H1 (cell line): ENCODE results near the gene FAR2. TPM values are rescaled to one million over a fixed set of nuclear protein-coding genes. Genes with fewer than 3 reads are reported as not detected.

Experiments used
- CTCF ChIA-PET: fragments of 300-600 bp; sonication (Branson Sonifier 250); formaldehyde crosslinking; loops from one replicate; lab custom pipeline; 2021; ENCODE audit not compliant: partially characterized antibody; lab: Charles Lee
- POLR2A ChIA-PET: fragments of 300-600 bp; sonication (Branson Sonifier 250); formaldehyde crosslinking; loops from one replicate; lab custom pipeline; 2021; ENCODE audit warnings: inconsistent platforms; ENCODE audit not compliant: partially characterized antibody; lab: Charles Lee
- DNase-seq, 2 experiments: peaks; one replicate each; pipeline versions ENCODE4 v3.0.0 to v3.0.0-alpha.2; 2010 to 2022; ENCODE audit warnings: low spot score in 2 of 2, low read depth in 1 of 2, mixed read lengths in 1 of 2
- FAIRE-seq: peaks from 2 replicates; lab custom pipeline; 2011; peaks lifted over from hg19 to GRCh38; lab: Jason Lieb, UNC
- H2AFZ ChIP-seq: 2 replicates; pipeline ENCODE4 v1.8.1; 2012; ENCODE audit warnings: low read length, inconsistent platforms
- H2AK5ac ChIP-seq: 2 replicates; pipeline ENCODE4 v1.6.1; 2013; ENCODE audit warnings: low read depth, low read length
- H2BK120ac ChIP-seq: replicated peaks from 2 replicates; pipeline ENCODE3; 2013; ENCODE audit warnings: low read depth, low read length, inconsistent platforms
- H2BK12ac ChIP-seq: 2 replicates; pipeline ENCODE4 v1.6.1; 2013; ENCODE audit warnings: low read depth, low read length
- H2BK15ac ChIP-seq: 2 replicates; pipeline ENCODE4 v1.6.1; 2013; ENCODE audit warnings: low read length
- H2BK20ac ChIP-seq: 2 replicates; pipeline ENCODE4 v1.6.1; 2013; ENCODE audit warnings: low read length
- H2BK5ac ChIP-seq: 2 replicates; pipeline ENCODE4 v1.6.1; 2013; ENCODE audit warnings: low read depth, low read length
- H3K14ac ChIP-seq: 2 replicates; pipeline ENCODE4 v1.6.1; 2013; ENCODE audit warnings: inconsistent platforms; ENCODE audit not compliant: insufficient read length
- H3K18ac ChIP-seq: 2 replicates; pipeline ENCODE4 v1.6.1; 2013; ENCODE audit warnings: low read length; ENCODE audit errors: extremely low read depth
- H3K23ac ChIP-seq: 2 replicates; pipeline ENCODE4 v1.6.1; 2013; ENCODE audit warnings: inconsistent platforms; ENCODE audit not compliant: insufficient read length
- H3K23me2 ChIP-seq: 2 replicates; pipeline ENCODE4 v1.6.1; 2013; ENCODE audit warnings: low read depth, low read length
- H3K27ac ChIP-seq: 2 replicates; pipeline ENCODE4 v1.6.1; 2011; ENCODE audit warnings: low read depth, low read length, inconsistent platforms
- H3K27me3 ChIP-seq, 4 experiments: replicated peaks in 1 of 4; 1 replicate in 1 of 4; 2 replicates in 3 of 4; pipeline versions ENCODE4 v1.6.1 to v1.8.1; 2011 to 2013; ENCODE audit warnings: low read length in 3 of 4, mild to moderate bottlenecking in 3 of 4, inconsistent platforms in 2 of 4, mixed read lengths in 2 of 4, moderate library complexity in 1 of 4; ENCODE audit not compliant: control insufficient read depth in 3 of 4, insufficient read depth in 3 of 4; ENCODE audit errors: extremely low read depth in 1 of 4
- H3K36me3 ChIP-seq, 4 experiments: 2 replicates each; pipeline versions ENCODE4 v1.6.1 to v1.8.1; 2011 to 2013; ENCODE audit warnings: mild to moderate bottlenecking in 4 of 4, low read length in 3 of 4, moderate library complexity in 2 of 4, control low read depth in 1 of 4, inconsistent platforms in 1 of 4; ENCODE audit not compliant: insufficient read depth in 4 of 4, control insufficient read depth in 2 of 4
- H3K4ac ChIP-seq: replicated peaks from 2 replicates; pipeline ENCODE3; 2013; ENCODE audit warnings: low read length, low read depth, mixed read lengths, inconsistent platforms; ENCODE audit not compliant: insufficient read length
- H3K4me1 ChIP-seq, 4 experiments: replicated peaks in 1 of 4; 1 replicate in 1 of 4; 2 replicates in 3 of 4; pipeline versions ENCODE4 v1.6.1 to v1.8.1; 2011 to 2013; ENCODE audit warnings: low read length in 3 of 4, inconsistent platforms in 2 of 4, mixed read lengths in 1 of 4; ENCODE audit not compliant: insufficient read depth in 4 of 4, control insufficient read depth in 3 of 4
- H3K4me2 ChIP-seq, 2 experiments: 2 replicates each; pipeline versions ENCODE4 v1.6.1 to v1.8.1; 2011 to 2013; ENCODE audit warnings: low read depth in 2 of 2, low read length in 2 of 2, control low read depth in 1 of 2, inconsistent platforms in 1 of 2, mild to moderate bottlenecking in 1 of 2; ENCODE audit not compliant: insufficient read depth in 1 of 2
- H3K4me3 ChIP-seq, 4 experiments: fragments of 200-600, 300-600 bp in 1 of 4; sonication (generic), shearing (Covaris generic), sonication (Bioruptor Twin) in 1 of 4; 2 replicates each; pipeline versions ENCODE4 v1.5.1 to v1.8.1; 2011 to 2016; ENCODE audit warnings: low read length in 4 of 4, low read depth in 3 of 4, control low read depth in 2 of 4, inconsistent platforms in 2 of 4, mild to moderate bottlenecking in 2 of 4, mixed read lengths in 1 of 4, moderate library complexity in 1 of 4; ENCODE audit not compliant: insufficient read depth in 2 of 4; ENCODE audit errors: extremely low read depth in 1 of 4
- H3K56ac ChIP-seq: replicated peaks from 2 replicates; pipeline ENCODE3; 2013; ENCODE audit warnings: low read depth, mild to moderate bottlenecking, mixed read lengths, low read length, inconsistent platforms; ENCODE audit not compliant: insufficient read length
- H3K79me1 ChIP-seq: 2 replicates; pipeline ENCODE4 v1.6.1; 2013; ENCODE audit warnings: low read depth, low read length, control low read depth
- H3K79me2 ChIP-seq, 2 experiments: 2 replicates each; pipeline versions ENCODE4 v1.6.1 to v1.8.1; 2012 to 2013; ENCODE audit warnings: low read length in 2 of 2, mild to moderate bottlenecking in 2 of 2, inconsistent platforms in 1 of 2; ENCODE audit not compliant: insufficient read depth in 2 of 2, control insufficient read depth in 1 of 2
- H3K9ac ChIP-seq, 4 experiments: replicated peaks in 1 of 4; 1 replicate in 1 of 4; 2 replicates in 3 of 4; pipeline versions ENCODE4 v1.6.1 to v1.8.1; 2011 to 2013; ENCODE audit warnings: low read depth in 3 of 4, low read length in 3 of 4, control low read depth in 2 of 4, mild to moderate bottlenecking in 2 of 4, moderate library complexity in 2 of 4, inconsistent platforms in 1 of 4; ENCODE audit errors: extremely low read depth in 1 of 4
- H3K9me3 ChIP-seq, 2 experiments: 2 replicates each; pipeline versions ENCODE4 v1.6.1 to v1.8.1; 2012 to 2013; ENCODE audit warnings: mild to moderate bottlenecking in 2 of 2, moderate library complexity in 2 of 2, control low read depth in 1 of 2, inconsistent platforms in 1 of 2, low read depth in 1 of 2, low read length in 1 of 2, mixed read lengths in 1 of 2; ENCODE audit not compliant: insufficient read depth in 2 of 2
- H4K20me1 ChIP-seq, 2 experiments: replicated peaks in 1 of 2; 2 replicates each; pipeline versions ENCODE3 to v1.8.1; 2011 to 2013; ENCODE audit warnings: inconsistent platforms in 2 of 2, low read length in 2 of 2, mild to moderate bottlenecking in 1 of 2; ENCODE audit not compliant: insufficient read depth in 2 of 2, control insufficient read depth in 1 of 2
- H4K5ac ChIP-seq: 2 replicates; pipeline ENCODE4 v1.6.1; 2013; ENCODE audit warnings: low read length, low read depth, mixed read lengths, inconsistent platforms; ENCODE audit not compliant: insufficient read length
- H4K8ac ChIP-seq: 2 replicates; pipeline ENCODE4 v1.8.0; 2013; ENCODE audit warnings: mild to moderate bottlenecking, moderate library complexity, low read length, inconsistent platforms; ENCODE audit not compliant: insufficient read depth; ENCODE audit errors: extremely low read depth
- H4K91ac ChIP-seq: replicated peaks from 2 replicates; pipeline ENCODE3; 2013; ENCODE audit warnings: low read length, mixed read lengths, inconsistent platforms; ENCODE audit not compliant: insufficient read length
- ATF2 ChIP-seq: IDR thresholded peaks from 2 replicates; pipeline ENCODE4 v1.6.1; 2012; ENCODE audit warnings: low read length, inconsistent platforms
- BRCA1 ChIP-seq: IDR thresholded peaks from 2 replicates; pipeline ENCODE4 v1.6.1; 2012; ENCODE audit warnings: low read depth, low read length, improper control_type of control experiment
- GABPA ChIP-seq: IDR thresholded peaks from 2 replicates; pipeline ENCODE4 v1.6.1; 2011; ENCODE audit warnings: mild to moderate bottlenecking, low read length, moderate library complexity, borderline replicate concordance; ENCODE audit not compliant: insufficient read depth
- GTF2F1 ChIP-seq: IDR thresholded peaks from 2 replicates; pipeline ENCODE4 v1.6.1; 2012; ENCODE audit warnings: low read depth, low read length, improper control_type of control experiment, borderline replicate concordance
- HDAC6 ChIP-seq: IDR thresholded peaks from one replicate; pipeline ENCODE4 v1.7.1; 2012; ENCODE audit warnings: low read depth, mild to moderate bottlenecking, inconsistent platforms, low read length, moderate library complexity
- NANOG ChIP-seq: IDR thresholded peaks from 2 replicates; pipeline ENCODE4 v1.6.1; 2011; ENCODE audit warnings: low read length, low read depth, mild to moderate bottlenecking, inconsistent platforms; ENCODE audit not compliant: insufficient read depth, poor library complexity, severe bottlenecking
- NRF1 ChIP-seq: IDR thresholded peaks from 2 replicates; pipeline ENCODE4 v1.6.1; 2011; ENCODE audit warnings: mild to moderate bottlenecking, low read depth, low read length, improper control_type of control experiment
- RFX5 ChIP-seq: IDR thresholded peaks from 2 replicates; pipeline ENCODE4 v1.6.1; 2011; ENCODE audit warnings: low read depth, low read length, improper control_type of control experiment, borderline replicate concordance
- SIX5 ChIP-seq: IDR thresholded peaks from 2 replicates; pipeline ENCODE4 v1.6.1; 2011; ENCODE audit warnings: mild to moderate bottlenecking, low read depth, low read length
- TAF1 ChIP-seq: IDR thresholded peaks from 2 replicates; pipeline ENCODE4 v1.6.1; 2011; ENCODE audit warnings: mild to moderate bottlenecking, low read depth, low read length
- TBP ChIP-seq: IDR thresholded peaks from 2 replicates; pipeline ENCODE4 v1.6.1; 2011; ENCODE audit warnings: low read depth, low read length, improper control_type of control experiment
- YY1 ChIP-seq: IDR thresholded peaks from 2 replicates; pipeline ENCODE4 v1.6.1; 2011; ENCODE audit warnings: low read depth, mild to moderate bottlenecking, low read length
- ZNF274 ChIP-seq: IDR thresholded peaks from 2 replicates; pipeline ENCODE4 v1.7.0; 2012; ENCODE audit warnings: low read length, borderline replicate concordance; ENCODE audit errors: extremely low read depth
- polyA plus RNA-seq, 7 experiments: library from polyadenylated mRNA; depleted of rRNA in 3 of 7; stranded (reverse) in 5 of 7; unstranded in 2 of 7; fragments of >200 nt in 5 of 7; fragments of 200-250 nt in 2 of 7; gene quantifications; 1 replicate in 5 of 7; 2 replicates in 1 of 7; 4 replicates in 1 of 7; pipeline versions ENCODE4 v1.2.1 to v1.2.3, GENCODE V29; 2011 to 2013; ENCODE audit warnings: missing spikeins in 2 of 7, mixed read lengths in 2 of 7
- total RNA-seq: library from RNA; stranded (reverse); fragmentation: NEBNext Ultra II Directional; extraction: Animal tissue kit (Norgen Biotek cat#: 25700); gene quantifications from 2 replicates; pipeline ENCODE4 v1.2.1, GENCODE V29; 2021

The FAR2 gene
- total and polyA plus RNA-seq, 2 of the 8 experiments (the other 6 are each of a cell fraction or from before 2014, with no cell fraction given) = 24.0 to 24.1 TPM

DNA sequence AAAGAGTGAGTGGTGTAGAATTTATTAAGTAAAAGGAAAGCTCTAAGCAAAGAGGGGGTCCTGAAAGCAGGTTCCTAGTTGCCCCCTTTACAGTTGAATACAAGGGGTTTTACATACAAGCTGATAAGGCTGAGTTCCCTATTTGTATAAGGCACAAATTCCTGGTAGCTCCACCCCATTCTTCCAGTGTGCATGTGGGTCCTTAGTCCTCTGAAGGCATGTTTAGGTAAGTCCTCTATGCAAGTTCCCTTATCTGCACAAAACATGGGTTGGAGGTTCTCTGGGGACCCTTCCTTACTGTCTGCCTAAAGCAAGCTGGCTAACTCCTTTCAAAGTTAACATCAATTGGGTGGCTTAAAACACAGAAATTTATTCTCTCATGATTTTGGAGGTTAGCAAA is 2.9 kb upstream of the FAR2 start:
- CTCF ChIA-PET = no interaction called here
- Histone ChIP-seq H3K23ac (no peak overlapping the region), H3K4me3 (no peak overlapping the region; a peak in 2 of 8 replicates), H3K4ac (no peak overlapping the region), H3K27ac (no peak overlapping the region), H3K56ac (no peak overlapping the region), H4K8ac (no peak overlapping the region), H3K4me1 (peaks cover 7 to 18% (median 12%) of the 10 kb centered on the region in 4 experiments), H2BK12ac (no peak overlapping the region), H3K9ac (no peak overlapping the region), H2AFZ (no peak overlapping the region), H4K5ac (no peak overlapping the region), H3K27me3 (peaks cover 0 to 2% (median 0%) of the 10 kb centered on the region in 4 experiments; a peak in 2 of 7 replicates), H2BK5ac (no peak overlapping the region), H3K18ac (no peak overlapping the region), H3K9me3 (peaks cover 0 to 3% of the 10 kb centered on the region in 2 experiments; a peak in 1 of 4 replicates), H3K23me2 (peaks cover 18% of the 10 kb centered on the region), H3K79me1 (no peaks in the 10 kb centered on the region), H3K14ac (no peak overlapping the region), H3K36me3 (no peaks in the 10 kb centered on the region), H2BK120ac (no peak overlapping the region), H4K91ac (no peak overlapping the region), H3K4me2 (0 out of 4 replicates have a peak overlapping the region, but pooled peaks of 1 of the 2 experiments have one; percentile 32), H2BK15ac (no peak overlapping the region), H4K20me1 (no peaks in the 10 kb centered on the region), H3K79me2 (peaks cover 0 to 12% of the 10 kb centered on the region in 2 experiments; a peak in 1 of 4 replicates), H2AK5ac (no peak overlapping the region), H2BK20ac (no peak overlapping the region)
- no peak for DNase-seq
- POLR2A ChIA-PET = interaction anchor here (1.4 kb wide), 1 partner anchor 12 kb away, joined by 4 read pairs; no protein-coding TSS in a partner anchor
- FAIRE-seq = no peak
- TF ChIP-seq NANOG (no peak), TAF1 (no peak), ZNF274 (no peak), SIX5 (no peak), ATF2 (no peak), HDAC6 (no peak), GTF2F1 (no peak), RFX5 (no peak), TBP (no peak), YY1 (no peak), NRF1 (no peak), BRCA1 (no peak), GABPA (no peak)
